GM12878 (cell line): ENCODE results near the gene S100B. TPM values are rescaled to one million over a fixed set of nuclear protein-coding genes. Genes with fewer than 3 reads are reported as not detected.

ENCODE experiments used
- ATAC-seq: fragments of 200-7000 bp; cut with Tn5 transposase; 3 replicates; pipeline ENCODE4 v1.9.1; 2020; ENCODE audit warnings: mild to moderate bottlenecking, moderate library complexity
- BruUV-seq: library from RNA; stranded (reverse); fragments of 400-500 nt; replicated peaks from 2 replicates; lab custom pipeline; 2021; lab: Mats Ljungman, UMichigan
- CTCF ChIA-PET: fragments of 300-600 bp; sonication (Branson Sonifier 250); formaldehyde crosslinking; extraction: SDS; loops from one replicate; lab custom pipeline; 2021; ENCODE audit warnings: inconsistent platforms; lab: Yijun Ruan, JAX
- POLR2A ChIA-PET: fragments of 350-600 bp; formaldehyde crosslinking; extraction: SDS; loops from one replicate; lab custom pipeline; 2021; ENCODE audit warnings: inconsistent platforms; lab: Charles Lee
- RAD21 ChIA-PET: fragments of 300-600 bp; sonication (Branson Sonifier 250); formaldehyde crosslinking; loops from one replicate; lab custom pipeline; 2023; ENCODE audit warnings: antibody characterized with exemption; ENCODE audit not compliant: unreplicated experiment; lab: Charles Lee
- SMC1A ChIA-PET: fragments of 300-600 bp; sonication (Branson Sonifier 250); formaldehyde crosslinking; loops from one replicate; lab custom pipeline; 2023; ENCODE audit not compliant: unreplicated experiment, uncharacterized antibody; lab: Charles Lee
- DNase-seq: peaks from one replicate; pipeline ENCODE4 v3.0.0-alpha.2; 2011; ENCODE audit warnings: low read depth, low spot score
- FAIRE-seq: peaks from 3 replicates; lab custom pipeline; 2011; peaks lifted over from hg19 to GRCh38; lab: Jason Lieb, UNC
- H2AFZ ChIP-seq: 2 replicates; pipeline ENCODE4 v1.6.0; 2011; ENCODE audit warnings: low read depth, low read length, control low read depth; ENCODE audit not compliant: control insufficient read depth
- H3K27ac ChIP-seq: 2 replicates; pipeline ENCODE4 v1.5.1; 2011; ENCODE audit warnings: control low read depth; ENCODE audit not compliant: control insufficient read depth, insufficient read depth
- H3K27me3 ChIP-seq, 2 experiments: replicated peaks in 1 of 2; 2 replicates each; pipeline versions ENCODE4 v1.6.0 to v1.6.1; 2011; ENCODE audit warnings: low read length in 1 of 2; ENCODE audit not compliant: control insufficient read depth in 2 of 2, insufficient read depth in 2 of 2
- H3K36me3 ChIP-seq, 2 experiments: 2 replicates each; pipeline ENCODE4 v1.5.1; 2011; ENCODE audit warnings: low read length in 1 of 2; ENCODE audit not compliant: control insufficient read depth in 2 of 2, insufficient read depth in 2 of 2
- H3K4me1 ChIP-seq: 2 replicates; pipeline ENCODE4 v1.6.1; 2011; ENCODE audit warnings: mild to moderate bottlenecking, low read length, moderate library complexity, mixed read lengths; ENCODE audit not compliant: control insufficient read depth, insufficient read depth
- H3K4me2 ChIP-seq: 2 replicates; pipeline ENCODE4 v1.6.0; 2011; ENCODE audit warnings: control low read depth; ENCODE audit not compliant: control insufficient read depth, insufficient read depth
- H3K4me3 ChIP-seq: fragments of 200-600 bp; sonication (generic); 2 replicates; pipeline ENCODE4 v1.5.1; 2016
- H3K79me2 ChIP-seq: 2 replicates; pipeline ENCODE4 v1.6.0; 2011; ENCODE audit warnings: low read length; ENCODE audit not compliant: control insufficient read depth, insufficient read depth
- H3K9ac ChIP-seq: 2 replicates; pipeline ENCODE4 v1.8.0; 2011; ENCODE audit warnings: low read length, control low read depth, mixed read lengths; ENCODE audit not compliant: control insufficient read depth, insufficient read depth
- H3K9me3 ChIP-seq: replicated peaks from 3 replicates; pipeline ENCODE4 v1.5.1; 2011; ENCODE audit warnings: mild to moderate bottlenecking, low read length; ENCODE audit not compliant: control insufficient read depth, insufficient read depth
- H4K20me1 ChIP-seq: 2 replicates; pipeline ENCODE4 v1.6.0; 2011; ENCODE audit not compliant: control insufficient read depth, insufficient read depth
- BMI1 ChIP-seq: fragments of 450-650 bp; IDR thresholded peaks from 2 replicates; pipeline ENCODE4 v1.6.1; 2016; ENCODE audit warnings: mild to moderate bottlenecking, moderate library complexity, borderline replicate concordance
- BRCA1 ChIP-seq: IDR thresholded peaks from 2 replicates; pipeline ENCODE4 v1.6.1; 2011; ENCODE audit warnings: low read depth, low read length, improper control_type of control experiment
- CEBPB ChIP-seq, 2 experiments: fragments of 150-350 bp in 1 of 2; IDR thresholded peaks; 2 replicates each; pipeline ENCODE4 v1.6.1; 2012 to 2014; ENCODE audit warnings: low read depth in 2 of 2, low read length in 2 of 2, borderline replicate concordance in 1 of 2, inconsistent platforms in 1 of 2
- CREB1 ChIP-seq: IDR thresholded peaks from 2 replicates; pipeline ENCODE4 v1.6.1; 2012; ENCODE audit warnings: low read depth, mild to moderate bottlenecking, inconsistent platforms
- EZH2 ChIP-seq: IDR thresholded peaks from 2 replicates; pipeline ENCODE4 v1.6.1; 2012; ENCODE audit warnings: low read depth, mild to moderate bottlenecking, control low read depth, inconsistent platforms, low read length, borderline replicate concordance; ENCODE audit not compliant: control insufficient read depth
- GATAD2B ChIP-seq: fragments of 450-650 bp; conservative IDR thresholded peaks from 2 replicates; pipeline ENCODE4 v1.6.1; 2017; ENCODE audit warnings: low read depth, mild to moderate bottlenecking, moderate library complexity
- SIX5 ChIP-seq: IDR thresholded peaks from 2 replicates; pipeline ENCODE4 v1.6.1; 2011; ENCODE audit warnings: mild to moderate bottlenecking, low read depth, low read length, moderate library complexity; ENCODE audit not compliant: severe bottlenecking
- TBL1XR1 ChIP-seq: IDR thresholded peaks from 2 replicates; pipeline ENCODE4 v1.6.1; 2012; ENCODE audit warnings: low read depth, low read length, improper control_type of control experiment
- YY1 ChIP-seq: IDR thresholded peaks from 2 replicates; pipeline ENCODE4 v1.6.1; 2011; ENCODE audit warnings: low read depth, mild to moderate bottlenecking, low read length
- WGBS: methylation state at CpG from one replicate; pipeline ENCODE4 v1.1.6; 2016; ENCODE audit warnings: low lambda C conversion rate; ENCODE audit not compliant: insufficient replicate concordance, insufficient coverage; ENCODE audit errors: missing lambda C conversion rate; 5-methylcytosine and 5-hydroxymethylcytosine counted together
- in situ Hi-C: fragments of 300-500 bp; cut with MboI; formaldehyde crosslinking; loops from 9 replicates; pipeline ENCODE4 v1.14.3; 2018; ENCODE audit warnings: mixed read lengths
- intact Hi-C: fragments of 100-400 bp; cut with micrococcal nuclease; formaldehyde crosslinking; loops from one replicate; pipeline ENCODE4 v1.14.2; 2022; ENCODE audit not compliant: unreplicated experiment
- polyA plus RNA-seq, 11 experiments: library from polyadenylated mRNA; depleted of rRNA in 4 of 11; unstranded in 6 of 11; stranded (reverse) in 5 of 11; fragments of >200 nt; fragmentation: Nextera tagmentation in 4 of 11; fragmentation: Illumina TruSeq in 1 of 11; extraction: Ambion mirVana in 4 of 11; extraction: Trizol in 1 of 11; gene quantifications; 1 replicate in 1 of 11; 2 replicates in 10 of 11; pipeline versions ENCODE4 v1.2.1 to v1.2.3, GENCODE V29; 2011 to 2016; ENCODE audit warnings: inconsistent platforms in 2 of 11, missing spikeins in 2 of 11, low read depth in 1 of 11
- total RNA-seq, 4 experiments: library from RNA; depleted of rRNA in 3 of 4; stranded (reverse); fragments of >200 nt in 3 of 4; fragmentation: Illumina TruSeq in 1 of 4; extraction: Trizol in 1 of 4; gene quantifications; 2 replicates each; pipeline versions ENCODE4 v1.2.1 to v1.2.3, GENCODE V29; 2013 to 2021
- TF ChIP-seq, protein P1 (sequence below): IDR thresholded peaks from 2 replicates; pipeline ENCODE4 v1.6.1; 2011; ENCODE audit warnings: borderline replicate concordance, low read depth, mild to moderate bottlenecking, moderate library complexity, mixed read lengths, low read length; ENCODE audit not compliant: insufficient read depth; ENCODE audit errors: extremely low read length
- TF ChIP-seq, protein P2 (sequence below), 3 experiments: IDR thresholded peaks in 2 of 3; conservative IDR thresholded peaks in 1 of 3; 2 replicates each; pipeline ENCODE4 v1.5.1; 2011; ENCODE audit warnings: low read depth in 3 of 3, low read length in 3 of 3, mild to moderate bottlenecking in 3 of 3, control low read depth in 2 of 3, moderate library complexity in 2 of 3, inconsistent platforms in 1 of 3, mixed read lengths in 1 of 3; ENCODE audit not compliant: control insufficient read depth in 2 of 3, insufficient read depth in 1 of 3; ENCODE audit errors: extremely low read depth in 1 of 3

The S100B gene
- total and polyA plus RNA-seq, 10 of the 15 experiments (the other 5 are each of a cell fraction or from before 2014, with no cell fraction given), result 0.11 to 0.22 TPM; not detected in 8

DNA sequence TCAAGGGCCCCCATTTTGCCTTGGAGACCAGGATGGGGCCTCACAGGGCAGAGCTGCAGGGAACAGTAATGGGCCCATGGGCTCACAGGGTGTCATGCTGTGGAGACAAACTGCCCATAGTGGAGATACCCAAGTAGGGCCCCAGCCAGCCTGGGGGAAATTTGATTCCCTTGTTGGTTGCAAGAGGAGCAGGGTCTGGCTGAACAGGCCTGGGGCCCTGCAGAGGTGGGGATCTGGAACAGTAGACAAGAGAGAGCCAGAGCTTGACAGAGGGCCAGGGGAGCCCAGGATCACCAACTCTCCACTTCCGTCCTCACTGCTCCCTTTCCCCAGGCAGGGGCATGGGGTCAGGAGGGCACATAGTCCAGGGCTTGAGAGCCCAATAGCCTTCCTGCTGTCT is 8.7 kb downstream of the S100B start:
- Histone ChIP-seq H2AFZ (no peak overlapping the region), H3K4me2 (no peak overlapping the region), H3K36me3 (no peaks in the 10 kb centered on the region), H3K79me2 (no peaks in the 10 kb centered on the region), H3K27ac (no peak overlapping the region), H3K4me1 (no peaks in the 10 kb centered on the region), H4K20me1 (no peaks in the 10 kb centered on the region), H3K9ac (no peak overlapping the region), H3K4me3 (no peak overlapping the region), H3K27me3 (no peaks in the 10 kb centered on the region), H3K9me3 (peaks cover 2% of the 10 kb centered on the region; the same call in 2 of the 3 replicates)
- SMC1A ChIA-PET, result interaction anchor here (2.5 kb wide), 1 partner anchor 12 kb away, joined by 6 read pairs; no protein-coding TSS in a partner anchor
- RAD21 ChIA-PET, result no interaction called here
- ATAC-seq (no peak), DNase-seq (no peak), FAIRE-seq (no peak)
- 22% methylated on average over 1 of the region's 1 CpG for WGBS
- BruUV-seq, result no TSS peak
- in situ Hi-C loops (no loop called here), intact Hi-C loops (no loop called here)
- no peak for TF ChIP-seq EZH2
- no peak for TF ChIP-seq YY1
- CTCF ChIA-PET, result no interaction called here
- POLR2A ChIA-PET, result no interaction called here

DNA sequence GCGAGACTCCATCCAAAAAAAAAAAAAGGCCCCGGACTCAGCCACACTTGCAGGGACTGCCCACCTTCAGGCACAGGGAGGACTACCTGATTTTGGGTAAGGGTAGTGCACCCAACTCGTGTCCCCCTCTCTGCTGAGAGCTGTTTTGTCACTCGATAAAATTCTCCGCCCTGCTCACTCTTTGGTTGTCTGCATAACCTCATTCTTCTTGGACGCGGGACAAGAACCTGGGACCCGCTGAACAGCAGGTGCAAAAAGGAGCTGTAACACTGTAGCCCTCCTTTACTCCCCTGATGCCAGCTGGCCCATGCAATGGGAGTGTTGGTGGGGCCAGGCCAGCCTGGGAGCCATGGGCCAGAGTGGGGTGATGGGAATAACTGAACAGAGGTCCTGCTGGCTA is 10.6 kb downstream of the S100B start:
- ChIA-PET SMC1A (no interaction called here), RAD21 (no interaction called here), CTCF (no interaction called here), POLR2A (no interaction called here)
- DNase-seq, result no peak
- BruUV-seq, result no TSS peak
- FAIRE-seq, result no peak
- no peak for ATAC-seq
- no peaks in the 10 kb centered on the region for H3K4me1 ChIP-seq
- H2AFZ ChIP-seq, result no peak overlapping the region
- H4K20me1 ChIP-seq, result no peaks in the 10 kb centered on the region
- H3K27me3 ChIP-seq, result no peaks in the 10 kb centered on the region
- H3K79me2 ChIP-seq, result no peaks in the 10 kb centered on the region
- no peak overlapping the region for H3K9ac ChIP-seq
- no peak overlapping the region for H3K4me3 ChIP-seq
- H3K4me2 ChIP-seq, result no peak overlapping the region
- H3K9me3 ChIP-seq, result peaks cover 2% of the 10 kb centered on the region; the same call in 2 of the 3 replicates
- WGBS, result 70% methylated on average over 8 of the region's 8 CpGs
- intact Hi-C loops (no loop called here), in situ Hi-C loops (no loop called here)
- no peak overlapping the region for H3K27ac ChIP-seq
- TF ChIP-seq CREB1 (no peak), TBL1XR1 (no peak), BMI1 (no peak), CEBPB (IDR thresholded peaks at IDR 0.05; ENCODE audit: borderline replicate concordance in 1 of 2, low read depth in 2 of 2, low read length in 2 of 2) (no peak), BRCA1 (no peak), GATAD2B (no peak), SIX5 (no peak)
- TF ChIP-seq, protein P1, sequence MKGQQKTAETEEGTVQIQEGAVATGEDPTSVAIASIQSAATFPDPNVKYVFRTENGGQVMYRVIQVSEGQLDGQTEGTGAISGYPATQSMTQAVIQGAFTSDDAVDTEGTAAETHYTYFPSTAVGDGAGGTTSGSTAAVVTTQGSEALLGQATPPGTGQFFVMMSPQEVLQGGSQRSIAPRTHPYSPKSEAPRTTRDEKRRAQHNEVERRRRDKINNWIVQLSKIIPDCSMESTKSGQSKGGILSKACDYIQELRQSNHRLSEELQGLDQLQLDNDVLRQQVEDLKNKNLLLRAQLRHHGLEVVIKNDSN, result no peak
- TF ChIP-seq, protein P2, sequence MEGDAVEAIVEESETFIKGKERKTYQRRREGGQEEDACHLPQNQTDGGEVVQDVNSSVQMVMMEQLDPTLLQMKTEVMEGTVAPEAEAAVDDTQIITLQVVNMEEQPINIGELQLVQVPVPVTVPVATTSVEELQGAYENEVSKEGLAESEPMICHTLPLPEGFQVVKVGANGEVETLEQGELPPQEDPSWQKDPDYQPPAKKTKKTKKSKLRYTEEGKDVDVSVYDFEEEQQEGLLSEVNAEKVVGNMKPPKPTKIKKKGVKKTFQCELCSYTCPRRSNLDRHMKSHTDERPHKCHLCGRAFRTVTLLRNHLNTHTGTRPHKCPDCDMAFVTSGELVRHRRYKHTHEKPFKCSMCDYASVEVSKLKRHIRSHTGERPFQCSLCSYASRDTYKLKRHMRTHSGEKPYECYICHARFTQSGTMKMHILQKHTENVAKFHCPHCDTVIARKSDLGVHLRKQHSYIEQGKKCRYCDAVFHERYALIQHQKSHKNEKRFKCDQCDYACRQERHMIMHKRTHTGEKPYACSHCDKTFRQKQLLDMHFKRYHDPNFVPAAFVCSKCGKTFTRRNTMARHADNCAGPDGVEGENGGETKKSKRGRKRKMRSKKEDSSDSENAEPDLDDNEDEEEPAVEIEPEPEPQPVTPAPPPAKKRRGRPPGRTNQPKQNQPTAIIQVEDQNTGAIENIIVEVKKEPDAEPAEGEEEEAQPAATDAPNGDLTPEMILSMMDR (IDR thresholded peaks at IDR 0.05 in 2 of 3, conservative IDR thresholded peaks at IDR 0.05 in 1 of 3; ENCODE audit: control insufficient read depth in 2 of 3, extremely low read depth in 1 of 3, insufficient read depth in 1 of 3, low read depth in 3 of 3, low read length in 3 of 3), result no peak
- H3K36me3 ChIP-seq, result no peaks in the 10 kb centered on the region
